Trophoblast cell (in vitro differentiated cells and primary cell): ENCODE results near the gene PDE4B.

Experiments used
- DNase-seq, 2 donors: peaks; one replicate each; pipeline ENCODE4 v3.0.0-alpha.2; 2016
- H2AFZ ChIP-seq: 2 replicates; pipeline ENCODE4 v1.6.1; 2013; ENCODE audit warnings: low read length, moderate library complexity, mild to moderate bottlenecking; ENCODE audit not compliant: insufficient read depth, poor library complexity
- H2AK5ac ChIP-seq: 2 replicates; pipeline ENCODE4 v1.6.1; 2013; ENCODE audit warnings: mild to moderate bottlenecking, low read length
- H2BK120ac ChIP-seq: 2 replicates; pipeline ENCODE4 v1.6.1; 2013; ENCODE audit warnings: low read length, mild to moderate bottlenecking, moderate library complexity; ENCODE audit not compliant: insufficient read depth, poor library complexity
- H2BK12ac ChIP-seq: 2 replicates; pipeline ENCODE4 v1.6.1; 2013; ENCODE audit warnings: mild to moderate bottlenecking, low read length, moderate library complexity
- H2BK5ac ChIP-seq: 2 replicates; pipeline ENCODE4 v1.6.1; 2013; ENCODE audit warnings: low read length, low read depth, moderate library complexity, mild to moderate bottlenecking; ENCODE audit not compliant: poor library complexity
- H3K14ac ChIP-seq: 2 replicates; pipeline ENCODE4 v1.6.1; 2013; ENCODE audit warnings: mild to moderate bottlenecking, low read length
- H3K18ac ChIP-seq: 2 replicates; pipeline ENCODE4 v1.6.1; 2013; ENCODE audit warnings: mild to moderate bottlenecking, low read length
- H3K23ac ChIP-seq: 2 replicates; pipeline ENCODE4 v1.6.1; 2013; ENCODE audit warnings: low read length
- H3K27ac ChIP-seq: 2 replicates; pipeline ENCODE4 v1.5.1; 2013; ENCODE audit warnings: low read depth, mild to moderate bottlenecking, inconsistent platforms, low read length, moderate library complexity
- H3K27me3 ChIP-seq: 2 replicates; pipeline ENCODE4 v1.6.1; 2013; ENCODE audit warnings: inconsistent platforms, mild to moderate bottlenecking, low read length, moderate library complexity; ENCODE audit not compliant: insufficient read depth
- H3K36me3 ChIP-seq, 2 experiments: 1 replicate in 1 of 2; 2 replicates in 1 of 2; pipeline ENCODE4 v1.6.1; 2013; ENCODE audit warnings: low read length in 2 of 2, mild to moderate bottlenecking in 2 of 2, moderate library complexity in 1 of 2; ENCODE audit not compliant: insufficient read depth in 2 of 2, control insufficient read depth in 1 of 2
- H3K4ac ChIP-seq: 2 replicates; pipeline ENCODE4 v1.6.1; 2013; ENCODE audit warnings: low read depth, mild to moderate bottlenecking, low read length, moderate library complexity
- H3K4me1 ChIP-seq, 2 experiments: 1 replicate in 1 of 2; 2 replicates in 1 of 2; pipeline ENCODE4 v1.6.1; 2013; ENCODE audit warnings: low read length in 2 of 2, mild to moderate bottlenecking in 2 of 2, moderate library complexity in 1 of 2; ENCODE audit not compliant: insufficient read depth in 2 of 2, control insufficient read depth in 1 of 2
- H3K4me2 ChIP-seq: 2 replicates; pipeline ENCODE4 v1.6.1; 2013; ENCODE audit warnings: inconsistent platforms, mild to moderate bottlenecking, low read length, moderate library complexity
- H3K4me3 ChIP-seq: 2 replicates; pipeline ENCODE4 v1.5.1; 2013; ENCODE audit warnings: mild to moderate bottlenecking, low read depth, low read length, inconsistent platforms
- H3K79me1 ChIP-seq: one replicate; pipeline ENCODE4 v1.6.1; 2013; ENCODE audit warnings: low read length
- H3K79me2 ChIP-seq: 2 replicates; pipeline ENCODE4 v1.6.1; 2013; ENCODE audit warnings: low read length, mild to moderate bottlenecking; ENCODE audit not compliant: control insufficient read depth, insufficient read depth, poor library complexity
- H3K9ac ChIP-seq: 2 replicates; pipeline ENCODE4 v1.6.1; 2013; ENCODE audit warnings: mild to moderate bottlenecking, low read length
- H3K9me3 ChIP-seq: 2 replicates; pipeline ENCODE4 v1.6.1; 2013; ENCODE audit warnings: low read depth, mild to moderate bottlenecking, control low read depth, inconsistent platforms, low read length; ENCODE audit not compliant: insufficient read depth
- H4K12ac ChIP-seq: 2 replicates; pipeline ENCODE4 v1.6.1; 2013; ENCODE audit warnings: low read depth, mild to moderate bottlenecking, low read length, moderate library complexity
- H4K8ac ChIP-seq: 2 replicates; pipeline ENCODE4 v1.6.1; 2013; ENCODE audit warnings: low read depth, mild to moderate bottlenecking, low read length, moderate library complexity
- H4K91ac ChIP-seq: one replicate; pipeline ENCODE4 v1.6.1; 2013; ENCODE audit warnings: low read depth, mild to moderate bottlenecking, low read length, moderate library complexity
- WGBS: extraction: QIAGEN DNeasy Blood & Tissue Kit; methylation state at CpG from one replicate; pipeline ENCODE4 v1.1.7; 2013; ENCODE audit warnings: missing lambda C conversion rate; ENCODE audit not compliant: insufficient read length, insufficient coverage; ENCODE audit errors: extremely low coverage; 5-methylcytosine and 5-hydroxymethylcytosine counted together

PDE4B gene

DNA sequence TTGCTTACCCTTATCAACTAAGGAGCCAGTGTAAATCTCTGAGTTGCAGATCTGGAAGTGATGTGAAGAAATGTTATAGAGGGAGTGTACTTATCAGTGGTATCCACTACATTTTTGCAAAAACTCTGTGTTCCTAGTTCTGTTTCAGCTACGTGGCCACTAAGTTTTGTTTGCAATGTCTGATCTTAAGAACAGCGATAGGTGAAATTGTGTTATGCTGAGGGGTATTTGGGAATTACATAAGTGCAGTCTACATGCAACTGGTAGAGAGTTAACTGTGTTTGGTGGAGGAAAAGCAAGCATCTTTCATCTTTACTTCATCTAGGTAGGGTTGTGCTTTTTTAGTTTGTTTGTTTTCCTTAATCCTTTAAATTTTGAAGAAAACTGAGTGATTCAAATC lies 542.4 kb downstream of the PDE4B start:
- Histone ChIP-seq H3K27ac (no peak overlapping the region), H3K9me3 (no peaks in the 10 kb centered on the region), H3K27me3 (no peaks in the 10 kb centered on the region), H3K14ac (no peak overlapping the region), H2BK5ac (no peak overlapping the region), H3K23ac (no peak overlapping the region), H3K4me1 (no peaks in the 10 kb centered on the region), H2BK12ac (no peak overlapping the region), H4K8ac (no peak overlapping the region), H3K79me1 (peaks cover 3% of the 10 kb centered on the region), H3K79me2 (no peaks in the 10 kb centered on the region), H3K18ac (no peak overlapping the region), H3K4ac (no peak overlapping the region), H3K4me3 (no peak overlapping the region), H4K91ac (no peak overlapping the region), H3K9ac (no peak overlapping the region), H2BK120ac (no peak overlapping the region), H3K36me3 (no peaks in the 10 kb centered on the region), H3K4me2 (no peak overlapping the region), H2AK5ac (no peak overlapping the region), H4K12ac (no peak overlapping the region), H2AFZ (no peak overlapping the region)
- DNase-seq = no peak
- WGBS = no CpG with 5 or more reads among the region's 2 CpGs

GRCh38 chr1:66335859-66336640 lies 543.4 kb downstream of the PDE4B start:
- Histone ChIP-seq H3K79me1 (no peaks in the 10 kb centered on the region), H3K18ac (no peak overlapping the region), H3K4me1 (no peaks in the 10 kb centered on the region), H3K27me3 (no peaks in the 10 kb centered on the region), H3K14ac (no peak overlapping the region), H3K4ac (no peak overlapping the region), H3K23ac (peak overlapping the region; percentile 93), H2AK5ac (no peak overlapping the region), H3K79me2 (no peaks in the 10 kb centered on the region), H4K91ac (no peak overlapping the region), H2BK12ac (no peak overlapping the region), H3K4me3 (no peak overlapping the region), H2AFZ (no peak overlapping the region), H4K12ac (no peak overlapping the region), H2BK5ac (no peak overlapping the region), H3K36me3 (no peaks in the 10 kb centered on the region), H2BK120ac (no peak overlapping the region), H3K4me2 (no peak overlapping the region), H3K27ac (no peak overlapping the region), H3K9ac (no peak overlapping the region), H4K8ac (no peak overlapping the region), H3K9me3 (no peaks in the 10 kb centered on the region)
- DNase-seq = peak; percentile 43 to 50
- WGBS = no CpG with 5 or more reads among the region's 10 CpGs

GRCh38 chr1:66336641-66336990 lies 543.9 kb downstream of the PDE4B start:
- Histone ChIP-seq H3K27me3 (no peaks in the 10 kb centered on the region), H2BK120ac (no peak overlapping the region), H3K27ac (no peak overlapping the region), H3K9me3 (no peaks in the 10 kb centered on the region), H3K36me3 (no peaks in the 10 kb centered on the region), H3K23ac (no peak overlapping the region), H3K9ac (no peak overlapping the region), H3K4me2 (no peak overlapping the region), H3K4me3 (no peak overlapping the region), H3K79me1 (no peaks in the 10 kb centered on the region), H2AFZ (no peak overlapping the region), H2AK5ac (no peak overlapping the region), H3K18ac (no peak overlapping the region), H4K12ac (no peak overlapping the region), H3K4ac (no peak overlapping the region), H3K79me2 (no peaks in the 10 kb centered on the region), H2BK12ac (no peak overlapping the region), H4K91ac (no peak overlapping the region), H4K8ac (no peak overlapping the region), H3K4me1 (no peaks in the 10 kb centered on the region), H3K14ac (no peak overlapping the region), H2BK5ac (no peak overlapping the region)
- no peak for DNase-seq
- WGBS = no CpG with 5 or more reads among the region's 2 CpGs

- no peak overlapping the region for H3K18ac ChIP-seq
These were observed 544.6 kb downstream of the PDE4B start for GRCh38 chr1:66337249-66337648.

More at GRCh38 chr1:66337249-66337648, 544.6 kb downstream of the PDE4B start:
- no peak overlapping the region for H3K4me2 ChIP-seq
- H3K79me1 ChIP-seq = no peaks in the 10 kb centered on the region
- H3K79me2 ChIP-seq = no peaks in the 10 kb centered on the region
- no peak for DNase-seq
- H3K9me3 ChIP-seq = no peaks in the 10 kb centered on the region
- no peak overlapping the region for H2BK12ac ChIP-seq
- no peak overlapping the region for H2BK5ac ChIP-seq
- H3K27me3 ChIP-seq = no peaks in the 10 kb centered on the region
- H3K36me3 ChIP-seq = no peaks in the 10 kb centered on the region
- H3K4me1 ChIP-seq = no peaks in the 10 kb centered on the region
- H3K4ac ChIP-seq = no peak overlapping the region
- H4K8ac ChIP-seq = no peak overlapping the region
- peak overlapping the region; percentile 45 for H2AFZ ChIP-seq
- H2AK5ac ChIP-seq = no peak overlapping the region
- H3K23ac ChIP-seq = no peak overlapping the region
- H4K12ac ChIP-seq = no peak overlapping the region
- H4K91ac ChIP-seq = no peak overlapping the region
- no peak overlapping the region for H3K14ac ChIP-seq
- no peak overlapping the region for H2BK120ac ChIP-seq
- H3K4me3 ChIP-seq = no peak overlapping the region
- WGBS = no CpG with 5 or more reads among the region's 5 CpGs
- no peak overlapping the region for H3K27ac ChIP-seq
- H3K9ac ChIP-seq = no peak overlapping the region
